Renal pelvis (tissue), 4 donors: ENCODE data around the gene SEZ6L. TPM values are rescaled to one million over a fixed set of nuclear protein-coding genes. Genes with fewer than 3 reads are reported as not detected.
"Not testable (repeated sequence)": the region's sequence is repeated elsewhere in the genome, so short reads cannot be mapped to it uniquely, and the experiment has no call there.

Source experiments
- DNase-seq: peaks from one replicate; pipeline ENCODE4 v3.0.0-alpha.2; 2013
- polyA plus RNA-seq, 3 donors: library from polyadenylated mRNA; unstranded; fragments of 120-200 nt; gene quantifications; one replicate each; pipeline ENCODE4 v1.2.1, GENCODE V29; 2013; ENCODE audit not compliant: insufficient read length in 3 of 3

The SEZ6L gene
- polyA plus RNA-seq, 3 donors: 0.06 to 0.30 (median 0.26) TPM

- DNase-seq: no peak
These were observed 211.0 kb downstream of the SEZ6L start for GRCh38 chr22:26380072-26380830.

- DNase-seq: no peak
These were observed 213.5 kb downstream of the SEZ6L start for GRCh38 chr22:26382782-26383181.

- no peak for DNase-seq
These were observed 214.8 kb downstream of the SEZ6L start for GRCh38 chr22:26383968-26384556.

GRCh38 chr22:26385164-26385563 is 215.9 kb downstream of the SEZ6L start:
- no peak for DNase-seq

GRCh38 chr22:26389125-26389524 is 219.9 kb downstream of the SEZ6L start:
- no peak for DNase-seq

- no peak for DNase-seq
These were observed 221.8 kb downstream of the SEZ6L start for GRCh38 chr22:26391091-26391490.

- no peak for DNase-seq
These were observed 222.4 kb downstream of the SEZ6L start for GRCh38 chr22:26391623-26392022.

- no peak for DNase-seq
These were observed 224.7 kb downstream of the SEZ6L start for GRCh38 chr22:26393929-26394328.

- peak; percentile 23 for DNase-seq
These were observed 225.5 kb downstream of the SEZ6L start for GRCh38 chr22:26394777-26395176.

- no peak for DNase-seq
These were observed 226.7 kb downstream of the SEZ6L start for GRCh38 chr22:26395926-26396325.

- DNase-seq: peak; percentile 41
These were observed 229.5 kb downstream of the SEZ6L start for GRCh38 chr22:26398741-26399153.

GRCh38 chr22:26399289-26399688 is 230.0 kb downstream of the SEZ6L start:
- no peak for DNase-seq

GRCh38 chr22:26401726-26402125 is 232.5 kb downstream of the SEZ6L start:
- no peak for DNase-seq

GRCh38 chr22:26404851-26405421 is 235.7 kb downstream of the SEZ6L start:
- no peak for DNase-seq

- DNase-seq: no peak
These were observed 236.9 kb downstream of the SEZ6L start for GRCh38 chr22:26406118-26406517.

GRCh38 chr22:26408562-26409220 is 239.4 kb downstream of the SEZ6L start:
- not testable (repeated sequence) for DNase-seq

- no peak for DNase-seq
These were observed 240.6 kb downstream of the SEZ6L start for GRCh38 chr22:26409719-26410335.

- no peak for DNase-seq
These were observed 241.1 kb downstream of the SEZ6L start for GRCh38 chr22:26410386-26410785.

- no peak for DNase-seq
These were observed 245.1 kb downstream of the SEZ6L start for GRCh38 chr22:26414347-26414746.

GRCh38 chr22:26416256-26416655 is 247.0 kb downstream of the SEZ6L start:
- DNase-seq: no peak

GRCh38 chr22:26416670-26417276 is 247.5 kb downstream of the SEZ6L start:
- no peak for DNase-seq

- DNase-seq: no peak
These were observed 248.1 kb downstream of the SEZ6L start for GRCh38 chr22:26417406-26417805.
